ENCODE results near the gene ZP2.

- TF ChIP-seq EP300 (IDR thresholded peaks at IDR 0.05; ENCODE audit: borderline replicate concordance) = no peak
- TF ChIP-seq REST (IDR thresholded peaks at IDR 0.05; ENCODE audit: low read depth) = no peak
- no peak for TF ChIP-seq USF1 (IDR thresholded peaks at IDR 0.05)
- no peak for TF ChIP-seq RAD21 (IDR thresholded peaks at IDR 0.05; ENCODE audit: low read depth)
- TF ChIP-seq YY1 (IDR thresholded peaks at IDR 0.05; ENCODE audit: low read depth) = no peak
- no peak for TF ChIP-seq CEBPB (IDR thresholded peaks at IDR 0.05)
- TF ChIP-seq TCF12 (IDR thresholded peaks at IDR 0.05; ENCODE audit: low read depth) = no peak
- TF ChIP-seq EGR1 (IDR thresholded peaks at IDR 0.05) = no peak
Observed at GRCh38 chr16:21199607-21200218, 11.7 kb downstream of the ZP2 start.
